GM18873 (cell line): ENCODE results near the gene CCDC160.
"Not testable (repeated sequence)": the region's sequence is repeated elsewhere in the genome, so short reads cannot be mapped to it uniquely, and the experiment has no call there.

Experiments
- ATAC-seq: cut with Tn5 transposase; IDR thresholded peaks from one replicate; pipeline ENCODE4 v1.9.1; 2021; ENCODE audit warnings: mild to moderate bottlenecking, moderate library complexity, moderate number of reproducible peaks; ENCODE audit not compliant: unreplicated experiment, low FRiP score

The CCDC160 gene

GRCh38 chrX:134236626-134237614 is at the start of gene CCDC160:
Gene CCDC160 (plus strand): TSS chrX:134237182. CDS start chrX:134244801, 7,619 bp downstream.
- no peak for ATAC-seq

- ATAC-seq = no peak
Observed at GRCh38 chrX:134191281-134191680, 45.7 kb upstream of the CCDC160 start.

GRCh38 chrX:134194915-134195314 is 42.1 kb upstream of the CCDC160 start:
- ATAC-seq = no peak

- ATAC-seq = no peak
Observed at GRCh38 chrX:134202561-134202960, 34.4 kb upstream of the CCDC160 start.

- no peak for ATAC-seq
Observed at GRCh38 chrX:134206221-134206620, 30.8 kb upstream of the CCDC160 start.

- ATAC-seq = no peak
Observed at GRCh38 chrX:134210465-134210864, 26.5 kb upstream of the CCDC160 start.

- ATAC-seq = no peak
Observed at GRCh38 chrX:134235236-134235635, 1.7 kb upstream of the CCDC160 start.

GRCh38 chrX:134238144-134238543 is 1.2 kb downstream of the CCDC160 start:
- ATAC-seq = not testable (repeated sequence)

- no peak for ATAC-seq
Observed at GRCh38 chrX:134239016-134239415, 2.0 kb downstream of the CCDC160 start.

- no peak for ATAC-seq
Observed at GRCh38 chrX:134240209-134240608, 3.2 kb downstream of the CCDC160 start.

- no peak for ATAC-seq
Observed at GRCh38 chrX:134241960-134242619, 5.1 kb downstream of the CCDC160 start.

GRCh38 chrX:134244043-134244442 is 7.1 kb downstream of the CCDC160 start:
- no peak for ATAC-seq

- ATAC-seq = no peak
Observed at GRCh38 chrX:134246282-134246681, 9.3 kb downstream of the CCDC160 start.

- ATAC-seq = no peak
Observed at GRCh38 chrX:134247492-134247891, 10.5 kb downstream of the CCDC160 start.

- ATAC-seq = no peak
Observed at GRCh38 chrX:134249241-134249640, 12.3 kb downstream of the CCDC160 start.

- no peak for ATAC-seq
Observed at GRCh38 chrX:134251241-134251640, 14.3 kb downstream of the CCDC160 start.

GRCh38 chrX:134254511-134254910 is 17.5 kb downstream of the CCDC160 start:
- ATAC-seq = no peak

- ATAC-seq = no peak
Observed at GRCh38 chrX:134255555-134255954, 18.6 kb downstream of the CCDC160 start.

GRCh38 chrX:134256684-134257083 is 19.7 kb downstream of the CCDC160 start:
- no peak for ATAC-seq

- no peak for ATAC-seq
Observed at GRCh38 chrX:134258202-134258601, 21.2 kb downstream of the CCDC160 start.

- ATAC-seq = not testable (repeated sequence)
Observed at GRCh38 chrX:134285934-134286333, 49.0 kb downstream of the CCDC160 start.
